Measurements from ENCODE around the gene MESD. TPM values are rescaled to one million over a fixed set of nuclear protein-coding genes. Genes with fewer than 3 reads are reported as not detected.

MESD gene
- total and polyA plus RNA-seq, 12 donors, result 13.2 to 56.1 (median 25.6) TPM

GRCh38 chr15:80976851-80977250 lies 12.8 kb downstream of the MESD start:
- no peaks in the 10 kb centered on the region for H3K9me3 ChIP-seq (replicated peaks in 1 of 3)
- 74 to 99% (median 97%) methylated on average over 4 of the region's 4 CpGs for WGBS, 4 donors
- TF ChIP-seq POLR2A (IDR thresholded peaks at IDR 0.05), result no peak
- no peak for TF ChIP-seq CTCF (IDR thresholded peaks at IDR 0.05)
- H3K36me3 ChIP-seq (replicated peaks in 1 of 2), result peaks cover 0 to 30% of the 10 kb centered on the region in 2 donors
- H3K4me3 ChIP-seq, result no peak overlapping the region
- no peaks in the 10 kb centered on the region for H3K27me3 ChIP-seq
- H3K4me1 ChIP-seq (replicated peaks in 1 of 2), result no peaks in the 10 kb centered on the region
- H3K27ac ChIP-seq, result no peak overlapping the region
- intact Hi-C loops (cut with DNase I), result loop anchor here (10.0 kb wide), 3 partner anchors 202 to 412 kb away; partner anchors contain the start of gene CEMIP (in 1 of the 2)
- DNase-seq, result peak in 1 of 7 donors; percentile 41

- no peaks in the 10 kb centered on the region for H3K9me3 ChIP-seq (replicated peaks in 1 of 3)
- H3K4me3 ChIP-seq, result no peak overlapping the region
- H3K27me3 ChIP-seq, result no peaks in the 10 kb centered on the region
- H3K36me3 ChIP-seq (replicated peaks in 1 of 2), result peaks cover 0 to 20% of the 10 kb centered on the region in 2 donors
- intact Hi-C loops (cut with DNase I), result loop anchor here (5.0 to 10.0 kb wide), 6 partner anchors 198 to 518 kb away; partner anchors contain the start of gene CEMIP (in 2 of the 2)
- no peak overlapping the region for H3K27ac ChIP-seq
- TF ChIP-seq CTCF (IDR thresholded peaks at IDR 0.05), result no peak
- TF ChIP-seq POLR2A (IDR thresholded peaks at IDR 0.05), result no peak
- H3K4me1 ChIP-seq (replicated peaks in 1 of 2), result no peaks in the 10 kb centered on the region
- no peak for DNase-seq
- 95 to 99% (median 96%) methylated on average over 4 of the region's 4 CpGs for WGBS, 4 donors
Observed at GRCh38 chr15:80974914-80975313, 14.7 kb downstream of the MESD start.

GRCh38 chr15:80972276-80972675 lies 17.3 kb downstream of the MESD start:
- Histone ChIP-seq H3K4me1 (replicated peaks in 1 of 2) (no peaks in the 10 kb centered on the region), H3K27me3 (no peaks in the 10 kb centered on the region), H3K4me3 (no peak overlapping the region), H3K36me3 (replicated peaks in 1 of 2) (no peaks in the 10 kb centered on the region), H3K27ac (no peak overlapping the region), H3K9me3 (replicated peaks in 1 of 3) (no peaks in the 10 kb centered on the region)
- WGBS, 4 donors, result 86 to 95% (median 94%) methylated on average over 3 of the region's 3 CpGs
- peak in 1 of 7 donors; percentile 36 for DNase-seq
- intact Hi-C loops (cut with DNase I), result loop anchor here (5.0 to 10.0 kb wide), 6 partner anchors 195 to 515 kb away; partner anchors contain the start of gene CEMIP (in 2 of the 2)
- no peak for TF ChIP-seq CTCF (IDR thresholded peaks at IDR 0.05)
- no peak for TF ChIP-seq POLR2A (IDR thresholded peaks at IDR 0.05)

GRCh38 chr15:80971143-80971542 lies 18.5 kb downstream of the MESD start:
- Histone ChIP-seq H3K27me3 (no peaks in the 10 kb centered on the region), H3K9me3 (replicated peaks in 1 of 3) (no peaks in the 10 kb centered on the region), H3K27ac (no peak overlapping the region), H3K36me3 (replicated peaks in 1 of 2) (no peaks in the 10 kb centered on the region), H3K4me1 (replicated peaks in 1 of 2) (no peaks in the 10 kb centered on the region), H3K4me3 (no peak overlapping the region)
- DNase-seq, result peak in 1 of 7 donors; percentile 30
- 52 to 67% (median 62%) methylated on average over 2 of the region's 2 CpGs for WGBS, 4 donors
- intact Hi-C loops (cut with DNase I), result loop anchor here (5.0 to 10.0 kb wide), 6 partner anchors 194 to 514 kb away; partner anchors contain the start of gene CEMIP (in 2 of the 2)
- TF ChIP-seq CTCF (IDR thresholded peaks at IDR 0.05), result no peak
- no peak for TF ChIP-seq POLR2A (IDR thresholded peaks at IDR 0.05)
